ENCODE data around the gene MORN4. TPM values are rescaled to one million over a fixed set of nuclear protein-coding genes. Genes with fewer than 3 reads are reported as not detected.

MORN4 gene
- 15.7 TPM for total RNA-seq

DNA sequence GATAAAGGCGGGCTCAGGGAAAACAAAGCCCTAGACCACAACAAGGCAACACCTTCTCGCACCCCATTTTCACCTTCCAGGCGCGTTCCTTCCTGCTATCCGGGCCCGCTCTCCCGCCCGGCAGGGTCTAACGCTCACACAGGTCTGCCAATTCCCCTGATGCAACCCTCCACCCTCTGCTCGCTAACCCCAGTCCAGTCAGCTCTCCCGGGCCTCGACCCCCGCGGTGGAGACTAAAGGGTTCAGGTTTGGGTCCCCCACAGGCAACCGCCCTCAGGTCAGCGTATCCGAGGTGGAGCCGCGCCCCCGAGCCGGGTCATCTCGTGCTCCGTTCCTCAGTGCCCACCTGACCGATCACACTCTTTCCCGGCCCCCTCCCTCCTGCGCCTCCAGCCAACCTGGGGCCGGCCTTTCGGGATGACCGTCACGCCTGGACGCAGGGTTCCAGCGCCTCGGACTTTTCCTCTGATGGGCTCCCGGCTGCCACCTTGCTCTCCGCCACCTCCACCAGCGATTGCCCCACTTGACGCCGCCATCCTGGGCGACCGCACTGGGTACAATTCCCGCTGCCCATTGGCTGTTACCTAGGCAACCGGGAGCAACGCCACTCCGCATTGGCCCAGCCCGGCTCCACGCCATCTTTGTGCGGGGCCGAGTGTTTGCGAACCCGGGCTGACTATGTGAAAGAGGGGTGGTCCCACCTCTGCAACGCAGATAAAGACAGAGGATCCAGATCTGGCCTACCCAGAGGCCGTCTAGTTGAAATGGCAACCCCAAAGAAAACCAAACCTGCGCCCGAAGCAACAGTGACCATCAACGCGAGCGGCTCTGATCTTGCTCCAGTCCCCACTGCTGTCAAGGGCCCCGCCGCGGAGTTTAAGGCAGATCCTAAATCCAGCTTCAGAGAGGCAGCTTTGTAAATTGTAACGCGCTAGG is at the start of gene MORN4:
Gene MORN4 (minus strand): TSS at position 552 of the 936 bp plus-strand sequence. CDS start 13,847 bp downstream, outside the sequence.

DNA sequence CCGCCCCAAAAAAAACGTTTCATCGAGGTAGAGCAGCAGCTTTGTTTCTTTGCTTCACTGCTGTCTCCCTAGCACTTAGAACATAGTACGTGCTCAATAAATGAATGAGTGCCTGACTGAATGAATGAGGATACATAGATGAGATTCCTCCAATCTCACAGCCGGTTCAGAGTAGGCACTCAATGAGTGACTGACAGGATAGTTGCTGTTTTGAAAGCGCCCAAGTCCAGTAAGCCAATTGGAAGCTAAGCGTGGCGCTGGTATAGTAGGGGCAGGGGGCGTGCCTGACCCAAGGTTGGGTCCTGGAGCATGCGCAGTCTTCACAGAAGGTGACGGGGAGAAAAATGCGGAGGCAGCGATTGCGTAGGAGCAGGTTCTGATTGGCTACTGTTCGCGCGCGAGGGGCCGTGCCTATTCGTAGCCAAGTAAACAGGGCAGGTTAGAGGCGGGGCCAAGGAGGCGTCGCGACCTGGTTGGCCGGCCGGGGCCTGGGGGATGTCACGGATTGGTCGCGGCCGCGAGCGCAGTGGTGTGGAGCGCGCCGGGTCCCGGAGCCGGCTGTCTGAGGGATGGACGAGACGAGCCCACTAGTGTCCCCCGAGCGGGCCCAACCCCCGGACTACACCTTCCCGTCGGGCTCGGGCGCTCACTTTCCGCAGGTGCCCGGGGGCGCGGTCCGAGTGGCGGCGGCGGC is 7.0 kb upstream of the MORN4 start, which contains the start of gene PI4K2A:
Gene PI4K2A (plus strand): TSS at position 498 of the 694 bp plus-strand sequence. CDS start 72 bp downstream, at position 570.

DNA sequence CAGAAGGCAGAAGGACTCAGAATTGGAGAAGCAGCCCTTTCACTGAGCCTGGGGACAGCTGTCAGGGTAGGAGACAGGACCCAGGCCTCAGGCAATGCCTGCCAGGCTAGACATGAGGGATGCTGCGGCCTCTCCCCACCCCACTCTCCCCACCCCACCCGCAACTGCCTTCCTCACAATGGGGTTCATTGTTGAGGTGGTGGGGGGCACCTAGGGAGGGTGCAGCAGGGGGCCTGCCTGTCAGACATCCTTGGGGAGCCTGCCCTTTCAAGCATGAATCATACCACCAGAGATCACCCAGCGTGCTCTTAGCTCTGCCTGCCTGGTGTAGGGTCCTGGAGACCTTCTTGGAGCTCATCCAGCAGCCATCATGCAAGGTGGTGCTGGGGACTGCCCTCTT is 43.8 kb downstream of the MORN4 start, which contains the start of gene C10orf62:
Gene C10orf62 (plus strand): TSS at position 243 of the 400 bp plus-strand sequence. CDS start 177 bp downstream, outside the sequence.

DNA sequence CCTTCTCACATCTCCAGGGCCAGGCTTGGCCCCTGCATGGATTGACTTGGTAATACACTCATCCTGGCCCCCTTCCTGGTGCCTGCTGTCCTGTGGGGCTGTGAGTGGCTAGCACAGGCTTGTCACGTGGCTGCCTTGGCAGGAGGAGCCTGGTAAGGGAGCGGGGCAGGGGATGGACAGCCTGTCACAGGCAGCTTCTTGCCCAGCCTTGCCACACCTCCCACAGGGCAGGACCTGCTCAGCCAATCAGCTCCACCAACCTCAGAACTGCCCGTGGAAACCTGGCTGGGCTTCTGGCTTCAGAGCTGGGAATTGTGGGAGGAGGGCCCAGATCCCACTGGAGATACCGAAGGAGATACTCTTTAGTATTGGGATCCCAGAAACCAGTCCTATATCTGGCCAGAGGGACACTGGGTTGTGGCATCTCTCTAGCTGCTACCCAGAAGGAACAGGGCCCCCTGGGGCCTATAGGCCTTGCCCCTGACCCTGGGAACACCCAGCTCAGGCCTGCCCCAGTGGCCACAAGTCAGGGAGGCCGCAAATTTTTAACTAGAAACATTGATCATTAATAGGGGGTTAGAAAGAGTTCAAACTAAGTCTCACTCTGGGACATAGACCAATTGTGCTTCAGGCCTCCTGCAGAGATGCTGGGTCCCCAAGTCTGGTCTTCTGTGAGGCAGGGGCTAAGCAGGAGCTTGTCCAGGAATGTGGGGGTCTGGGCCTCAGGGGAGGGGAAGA is 49.1 kb downstream of the MORN4 start, which contains the start of gene HOGA1:
Gene HOGA1 (plus strand): TSS at position 330 of the 738 bp plus-strand sequence. CDS start 315 bp downstream, at position 645.

DNA sequence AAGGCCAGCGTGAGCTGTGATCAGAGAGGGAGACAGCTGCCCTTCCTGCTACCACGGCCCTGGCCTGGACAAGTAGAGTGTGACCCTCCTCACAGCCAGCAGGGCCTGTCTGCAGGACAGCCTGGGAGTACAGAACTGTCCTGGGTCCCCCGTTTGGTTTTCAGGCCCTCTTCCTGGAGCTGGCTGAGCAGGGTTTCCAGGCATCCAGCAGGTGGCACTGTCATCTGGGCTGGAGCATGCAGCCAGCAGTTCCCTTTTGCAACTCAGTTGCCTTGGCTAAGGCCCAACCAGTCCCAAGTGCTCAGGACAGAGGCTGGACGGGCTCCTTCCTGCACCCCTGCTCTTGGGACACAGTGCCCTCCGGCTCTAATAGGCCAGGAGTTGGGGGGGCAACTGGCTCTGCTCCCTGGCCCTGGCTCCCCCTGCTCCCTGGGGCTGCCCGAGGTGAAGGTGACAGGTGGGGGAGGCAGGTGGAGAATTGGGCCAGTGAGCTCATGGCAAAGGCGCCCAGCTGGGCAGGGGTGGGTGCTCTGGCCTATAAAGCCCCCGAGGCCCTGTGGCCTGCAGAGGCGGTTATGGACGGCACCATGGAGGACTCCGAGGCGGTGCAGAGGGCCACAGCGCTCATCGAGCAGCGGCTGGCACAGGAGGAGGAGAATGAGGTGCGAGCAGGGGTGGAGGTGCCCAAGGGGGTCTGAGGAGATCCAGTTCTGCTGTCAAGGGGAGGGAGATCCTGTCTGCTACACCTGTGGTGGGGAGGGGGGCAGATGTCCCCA is 60.9 kb downstream of the MORN4 start, which contains the start of gene ANKRD2:
Gene ANKRD2 (plus strand): TSS at position 566 of the 776 bp plus-strand sequence. CDS start 10 bp downstream, at position 576.

Other genes with a start within 250 kb of the MORN4 start
- gene RRP12, start 232.2 kb downstream of the MORN4 start, total RNA-seq = 19.8 TPM
- 201 TPM for gene PGAM1, start 207.3 kb downstream of the MORN4 start, total RNA-seq
- 20.1 TPM for gene EXOSC1, start 187.5 kb downstream of the MORN4 start, total RNA-seq
- 25.5 TPM for gene ZDHHC16, start 187.3 kb downstream of the MORN4 start, total RNA-seq
- 92.5 TPM for gene MMS19, start 135.1 kb downstream of the MORN4 start, total RNA-seq
- gene UBTD1, start 134.6 kb downstream of the MORN4 start, total RNA-seq = 5.5 TPM
- 0.55 TPM for gene ANKRD2, start 60.7 kb downstream of the MORN4 start, total RNA-seq
- 1.6 TPM for gene HOGA1, start 49.1 kb downstream of the MORN4 start, total RNA-seq
- gene C10orf62, start 43.8 kb downstream of the MORN4 start, total RNA-seq = not detected
- gene PI4K2A, start 7.2 kb upstream of the MORN4 start, total RNA-seq = 20.6 TPM
- 14.2 TPM for gene AVPI1, start 53.7 kb upstream of the MORN4 start, total RNA-seq
- gene MARVELD1, start 80.2 kb upstream of the MORN4 start, total RNA-seq = 21.4 TPM
- gene ZFYVE27, start 103.6 kb upstream of the MORN4 start, total RNA-seq = 30.5 TPM
- gene SFRP5, start 138.5 kb upstream of the MORN4 start, total RNA-seq = 68.7 TPM
- gene GOLGA7B, start 216.3 kb upstream of the MORN4 start, total RNA-seq = 2.2 TPM